Left colon (tissue), 2 donors: ENCODE measurements around the gene CLCN6. TPM values are rescaled to one million over a fixed set of nuclear protein-coding genes. Genes with fewer than 3 reads are reported as not detected.
"Not testable (repeated sequence)": the region's sequence is repeated elsewhere in the genome, so short reads cannot be mapped to it uniquely, and the experiment has no call there.

Experiments used
- ATAC-seq: fragments of 200-7000 bp; cut with Tn5 transposase; one replicate; pipeline ENCODE4 v1.9.1; 2020; ENCODE audit warnings: mild to moderate bottlenecking, moderate library complexity
- DNase-seq, 2 donors: peaks; one replicate each; pipeline ENCODE4 v3.0.0-alpha.2; 2020
- intact Hi-C, 2 donors: fragments of 100-400 bp; cut with DNase I in 1 of 2; cut with micrococcal nuclease in 1 of 2; formaldehyde crosslinking; loops; one replicate each; pipeline versions ENCODE4 v1.11.2 to v1.14.0; 2022; cut with DNase I, micrococcal nuclease
- total RNA-seq, 2 donors: library from RNA; stranded (reverse); fragmentation: NEBNext Ultra II Directional; extraction: Animal tissue kit (Norgen Biotek cat#: 25700); gene quantifications; one replicate each; pipeline ENCODE4 v1.2.1, GENCODE V29; 2021
- donor health status: DM: no; HTN: no; CAD: no.
- donor health status: DM: yes; HTN: yes; CAD: no.

Gene CLCN6
- total RNA-seq, 2 donors from 2014 or later, result 14.6 to 20.4 TPM

DNA sequence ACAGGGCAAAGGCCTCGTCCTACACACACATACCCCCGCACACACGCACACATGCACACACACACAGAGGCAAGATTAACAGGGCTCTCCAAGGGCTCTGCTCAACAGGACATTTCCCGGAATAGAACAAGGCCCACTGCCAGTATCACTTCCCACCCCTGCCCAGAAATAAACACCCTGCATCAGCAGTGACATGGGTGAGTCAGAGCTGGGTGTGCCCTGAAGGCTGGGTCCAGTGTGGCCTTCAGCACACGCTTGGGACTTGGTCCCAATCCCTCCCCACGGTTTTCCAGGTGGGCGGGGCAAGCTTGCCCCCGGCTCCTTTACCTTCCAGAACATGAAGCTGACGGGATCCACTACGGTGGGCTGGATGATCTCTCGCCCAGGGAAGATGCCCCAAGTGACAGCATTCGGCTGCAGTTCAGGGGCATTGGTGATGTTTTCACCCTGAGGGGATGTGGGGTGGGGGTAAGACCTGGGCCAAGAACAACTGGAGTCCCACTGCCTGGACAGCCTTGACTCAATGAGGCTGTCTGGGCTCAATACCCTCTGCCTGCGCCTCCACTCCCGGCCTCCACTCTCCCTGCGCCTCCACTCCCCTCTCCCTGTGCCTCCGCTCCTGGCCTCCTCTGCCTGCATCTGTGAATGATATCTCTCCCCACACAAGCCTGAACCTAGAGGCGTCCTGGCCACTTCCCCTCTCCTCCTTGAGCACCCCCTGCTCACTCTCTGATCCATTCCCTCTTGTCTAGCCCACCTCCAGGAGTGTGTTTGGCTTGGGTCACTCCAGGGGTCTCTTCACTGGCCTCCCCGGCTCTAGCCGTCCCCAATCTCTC is 14.9 kb upstream of the CLCN6 start:
- ATAC-seq (peak; percentile 77), DNase-seq (peak; percentile 67 to 87)
- intact Hi-C loops, result no loop called here

DNA sequence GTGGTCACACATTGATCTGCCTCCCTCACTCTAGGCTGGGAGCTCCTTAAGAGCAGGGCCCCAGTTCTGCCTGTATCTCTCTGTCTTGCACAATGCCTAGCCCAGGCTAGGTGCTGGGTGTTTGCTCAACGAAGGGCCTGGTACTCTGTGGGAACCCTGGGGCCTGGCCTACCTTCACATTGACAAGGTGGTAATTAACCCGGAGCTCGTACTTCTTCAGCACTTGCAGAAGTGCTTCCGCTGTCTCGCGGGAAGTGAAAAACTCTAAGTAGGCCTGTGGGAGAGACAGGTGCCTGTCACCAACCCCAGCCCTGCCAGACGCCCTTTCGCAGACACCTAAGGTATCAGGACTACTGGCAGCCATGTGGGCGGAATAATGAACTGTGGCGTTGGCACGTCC is 13.9 kb upstream of the CLCN6 start:
- no peak for ATAC-seq
- intact Hi-C loops, result no loop called here
- no peak for DNase-seq

DNA sequence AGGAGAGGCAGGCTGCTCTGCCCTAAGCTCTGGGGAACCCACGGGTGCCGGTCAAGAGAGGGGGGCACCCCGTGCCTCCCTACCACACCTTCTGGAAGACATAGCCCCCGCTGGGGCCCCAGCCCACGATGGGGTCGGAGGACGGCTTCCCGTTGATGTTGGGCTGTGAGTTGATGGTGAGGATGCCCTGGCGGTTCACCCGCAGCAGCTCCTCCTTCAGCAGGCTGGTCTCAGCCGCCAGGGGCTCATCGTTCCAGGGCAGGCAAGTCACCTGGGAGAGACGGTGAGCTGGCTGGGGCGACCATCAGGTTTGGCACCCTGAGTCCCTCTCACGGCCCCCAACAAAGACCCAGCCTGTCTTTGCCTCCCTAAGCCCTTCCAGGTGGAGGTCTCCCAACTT is 12.2 kb upstream of the CLCN6 start:
- intact Hi-C loops, result no loop called here
- no peak for ATAC-seq

DNA sequence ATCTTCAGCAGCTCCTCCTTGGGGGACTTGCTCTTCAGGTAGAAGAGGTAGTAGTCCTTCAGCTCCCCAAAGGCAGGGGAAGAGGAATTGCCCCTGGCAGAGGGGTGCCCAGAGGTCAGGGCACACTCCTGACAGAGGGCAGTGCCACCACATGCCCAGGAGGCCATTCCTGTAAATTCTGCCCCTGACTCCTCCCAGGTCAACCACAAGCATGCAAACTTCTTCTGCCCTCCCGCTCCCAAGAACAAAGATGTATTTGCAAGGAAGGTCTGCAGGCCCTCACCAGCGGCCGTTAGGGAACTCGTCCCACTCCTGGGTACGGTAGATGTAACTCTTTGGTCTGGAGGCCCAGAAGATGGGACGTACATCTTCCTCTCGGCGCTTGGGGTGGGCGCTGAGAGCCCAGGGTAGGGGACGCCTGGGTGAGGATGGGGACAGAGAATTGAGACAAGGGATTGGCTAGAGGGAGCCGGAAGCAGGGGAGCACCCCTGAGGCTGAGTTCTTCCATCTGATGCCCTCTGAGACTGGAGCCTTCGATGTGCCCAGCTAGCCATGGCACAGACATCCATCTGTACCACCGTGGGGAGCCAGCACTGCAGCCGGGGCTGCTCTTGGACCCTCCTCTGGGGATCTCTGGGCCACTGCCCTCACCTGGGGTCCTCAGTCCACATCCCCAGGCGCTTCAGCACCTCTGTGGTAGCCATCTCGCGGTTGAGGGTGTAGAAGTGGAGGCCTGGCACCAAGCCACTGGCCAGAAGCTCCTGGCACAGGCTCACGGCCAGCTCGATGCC is 11.3 kb upstream of the CLCN6 start:
- intact Hi-C loops, result no loop called here
- DNase-seq, result no peak
- ATAC-seq, result no peak

More for the DNA sequence above, 12.2 kb upstream of the CLCN6 start:
- no peak for DNase-seq

DNA sequence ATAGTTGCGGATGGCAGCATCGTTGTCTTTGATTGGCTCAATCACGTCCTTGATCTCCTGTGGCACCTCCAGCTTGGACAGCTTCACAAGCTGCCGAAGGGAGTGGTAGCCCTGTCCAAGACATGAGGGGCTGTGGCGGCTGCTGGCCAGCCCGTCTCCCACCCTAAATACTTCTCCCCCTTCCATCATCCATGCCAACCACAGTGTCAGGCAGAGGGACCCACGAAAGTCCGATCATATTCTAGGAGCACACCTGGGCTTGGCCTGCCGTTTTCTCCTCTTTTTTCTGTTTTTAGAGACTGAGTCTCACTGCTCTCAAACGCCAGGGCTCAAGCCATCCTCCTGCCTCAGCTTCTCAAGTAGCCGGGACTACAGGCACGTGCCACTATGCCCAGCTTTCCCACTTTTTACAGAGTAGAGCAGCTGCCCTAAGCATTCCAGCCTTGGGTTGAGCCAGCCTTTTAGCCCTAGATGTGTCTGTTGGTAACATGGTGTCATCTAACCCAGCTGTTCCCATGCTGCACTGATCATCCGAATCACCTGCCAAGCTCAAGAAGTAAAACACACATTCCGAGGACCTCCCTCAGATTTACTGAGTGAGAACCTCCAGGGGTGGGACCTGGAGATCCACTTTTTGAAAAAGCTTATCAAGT is 10.6 kb upstream of the CLCN6 start:
- ATAC-seq (no peak), DNase-seq (no peak)
- intact Hi-C loops, result no loop called here

DNA sequence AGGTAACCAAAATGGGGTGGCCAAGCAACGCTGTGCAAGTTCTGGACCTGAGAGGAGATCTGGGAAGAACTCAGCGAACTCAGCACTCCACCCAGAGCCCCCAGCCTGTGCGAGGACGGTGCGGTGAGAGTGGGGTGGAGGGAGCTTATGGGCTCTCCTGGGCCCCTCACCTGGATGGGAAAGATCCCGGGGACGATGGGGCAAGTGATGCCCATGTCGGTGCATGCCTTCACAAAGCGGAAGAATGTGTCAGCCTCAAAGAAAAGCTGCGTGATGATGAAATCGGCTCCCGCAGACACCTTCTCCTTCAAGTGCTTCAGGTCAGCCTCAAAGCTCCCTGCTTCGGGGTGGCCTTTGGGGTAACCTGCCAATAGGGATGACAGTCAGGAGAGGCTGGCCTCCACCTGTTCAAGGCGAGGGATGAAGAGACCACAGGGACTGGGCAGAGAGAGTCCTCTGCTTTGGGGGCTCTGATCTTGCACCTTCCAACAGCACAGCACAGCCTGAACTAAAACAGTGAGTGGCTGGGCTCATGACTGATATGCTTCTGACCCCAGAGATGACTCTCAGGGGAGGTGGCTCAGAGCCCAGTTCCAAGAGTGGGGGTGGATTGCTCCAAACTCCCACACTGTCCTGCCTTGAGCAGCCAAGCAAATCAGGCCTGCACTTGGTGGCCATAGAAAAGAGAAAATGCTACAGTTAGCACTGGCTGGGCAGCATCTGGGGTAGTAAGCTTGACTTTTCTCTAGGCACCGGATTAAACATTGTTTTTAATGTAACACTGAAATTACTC is 9.8 kb upstream of the CLCN6 start:
- no peak for DNase-seq
- intact Hi-C loops, result no loop called here
- ATAC-seq, result no peak

DNA sequence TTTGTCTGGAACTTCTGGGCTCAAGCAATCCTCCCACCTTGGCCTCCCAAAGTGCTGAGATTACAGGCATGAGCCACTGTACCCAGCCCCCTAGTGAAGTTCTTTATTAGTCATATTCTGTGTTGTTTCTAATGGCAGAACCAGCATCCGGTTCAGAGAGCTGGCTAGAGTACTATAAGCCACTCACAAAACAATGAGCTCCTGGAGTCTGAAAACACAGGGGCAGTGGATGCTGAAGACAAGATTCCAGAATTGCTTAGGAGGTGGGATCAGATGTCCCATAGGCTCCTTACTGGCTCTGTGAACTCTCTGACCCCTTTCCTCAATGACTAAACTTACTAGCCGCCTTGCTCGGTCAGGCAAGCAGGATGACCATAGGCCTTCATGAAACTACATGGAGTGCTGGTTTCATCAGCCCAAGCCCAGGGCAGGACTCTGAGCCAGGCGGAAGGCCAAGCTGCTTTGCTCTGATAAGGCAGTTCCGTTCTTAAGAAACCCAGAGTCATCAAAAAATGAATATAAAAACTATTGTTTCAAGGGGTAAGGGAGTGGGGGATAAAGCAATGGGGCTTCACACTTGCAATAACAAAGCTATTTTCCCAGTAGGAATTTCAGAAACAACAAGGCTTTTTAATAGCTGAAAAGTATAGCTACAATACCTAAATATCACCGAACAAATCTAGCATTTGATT is 8.3 kb upstream of the CLCN6 start:
- DNase-seq (no peak), ATAC-seq (no peak)
- intact Hi-C loops, result no loop called here

DNA sequence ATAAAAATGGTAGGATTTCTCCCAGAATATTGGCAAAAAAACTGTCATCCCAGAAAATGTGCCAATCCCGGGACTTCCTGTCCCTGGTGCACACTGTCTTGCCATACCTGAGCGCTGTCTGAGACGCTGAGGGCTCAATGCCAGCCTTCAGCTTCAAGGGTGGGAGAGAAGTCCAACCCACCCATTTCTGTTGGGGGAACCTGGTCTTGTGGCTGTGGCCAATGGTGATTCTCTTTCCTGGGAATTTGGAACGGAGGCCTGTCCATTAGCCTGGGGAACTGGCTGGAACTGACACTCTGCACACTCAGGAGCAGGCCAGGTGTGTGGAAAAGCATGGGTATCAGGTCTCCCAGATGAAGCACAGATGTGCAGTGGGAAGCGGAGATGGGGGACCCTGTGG is 6.9 kb upstream of the CLCN6 start:
- no peak for ATAC-seq
- intact Hi-C loops, result no loop called here
- no peak for DNase-seq

DNA sequence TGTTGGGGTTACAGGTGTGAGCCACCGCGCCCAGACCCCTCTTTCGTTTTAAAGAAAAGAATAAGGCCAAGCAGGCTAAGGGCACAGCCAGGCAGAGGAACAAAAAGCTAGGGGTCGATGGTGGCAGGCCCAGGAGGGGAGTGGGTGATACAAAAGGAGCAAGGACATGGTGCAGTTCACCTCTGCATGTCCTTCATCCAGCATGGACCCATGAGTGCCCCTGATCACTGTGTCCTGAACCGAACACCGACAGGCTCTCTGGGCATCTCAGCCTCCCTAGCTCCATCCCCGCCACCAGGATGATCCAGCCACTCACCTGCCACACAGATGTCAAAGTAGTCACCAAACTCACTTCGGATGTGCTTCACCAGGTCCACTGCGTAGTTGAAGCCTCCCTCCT is 6.1 kb upstream of the CLCN6 start:
- ATAC-seq (no peak), DNase-seq (no peak)
- intact Hi-C loops, result no loop called here

DNA sequence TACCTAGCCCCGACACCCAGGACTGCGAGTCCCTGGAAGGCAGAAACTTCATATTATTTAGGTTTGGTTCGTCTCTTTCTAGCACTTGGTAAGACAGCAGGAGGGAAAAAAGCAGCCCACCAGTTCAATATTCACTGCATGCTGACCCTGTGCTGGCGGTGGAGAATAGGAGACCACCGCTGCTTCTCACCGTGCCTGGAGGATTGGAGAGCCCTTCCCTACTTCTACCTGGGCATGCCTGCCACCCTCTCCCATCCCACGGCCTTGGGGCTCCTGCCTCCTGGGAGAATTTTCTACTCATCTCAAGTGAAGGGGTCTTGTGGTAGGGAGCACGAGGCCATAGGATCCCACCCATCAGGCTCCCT is 5.6 kb upstream of the CLCN6 start:
- DNase-seq (no peak), ATAC-seq (no peak)
- intact Hi-C loops, result no loop called here

DNA sequence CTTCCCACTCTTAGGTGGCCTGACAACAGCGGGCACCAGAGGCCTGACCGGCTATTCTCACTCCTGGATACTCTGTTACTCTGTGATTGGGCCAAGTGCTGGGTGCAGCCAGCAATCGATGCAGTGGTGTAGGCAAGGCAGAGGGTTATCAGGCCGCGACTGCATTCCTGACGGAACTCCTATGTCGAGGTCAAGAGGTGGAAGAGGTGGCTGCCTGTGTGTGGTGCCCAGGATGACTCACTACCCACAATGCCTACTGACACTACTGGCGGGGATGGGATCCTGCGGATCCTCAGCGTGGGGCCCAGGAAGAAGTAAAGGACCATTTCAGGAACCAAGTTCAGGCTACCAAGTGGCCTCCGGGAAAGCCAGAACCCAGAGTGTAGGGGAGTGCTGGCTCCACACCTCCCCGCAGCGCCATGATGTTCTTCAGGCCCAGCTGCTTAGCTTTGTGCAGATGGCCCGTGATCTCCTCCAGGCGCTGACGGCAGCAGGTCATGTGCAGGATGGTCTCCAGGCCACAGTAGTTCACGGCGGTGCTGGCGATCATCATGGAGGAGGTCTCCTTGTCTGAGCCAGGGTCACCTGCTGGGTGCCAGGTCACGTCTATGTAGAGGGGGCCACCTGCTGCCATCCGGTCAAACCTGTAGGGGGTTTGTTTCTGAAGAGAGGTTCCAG is 5.1 kb upstream of the CLCN6 start:
- intact Hi-C loops, result no loop called here
- no peak for ATAC-seq
- DNase-seq, result no peak

DNA sequence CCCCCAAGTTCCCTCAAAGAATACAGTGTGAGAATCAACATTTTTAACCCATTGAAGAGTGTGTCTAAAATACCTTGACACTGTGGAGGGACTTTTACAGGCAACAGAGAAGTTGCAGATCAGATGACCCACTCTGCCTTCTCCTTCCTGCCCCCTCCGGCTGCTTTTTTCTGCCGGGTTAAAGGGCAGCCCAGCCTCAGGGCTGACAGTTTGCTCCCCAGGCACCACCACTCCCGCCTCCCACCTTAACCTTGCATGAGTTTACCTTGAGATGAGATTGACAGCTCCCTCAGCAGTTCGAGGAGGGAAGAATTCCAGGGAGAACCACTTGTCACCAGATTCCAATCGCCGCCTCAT is 3.4 kb upstream of the CLCN6 start:
- DNase-seq (peak in 1 of 2 donors; percentile 32), ATAC-seq (no peak)
- intact Hi-C loops, result no loop called here

DNA sequence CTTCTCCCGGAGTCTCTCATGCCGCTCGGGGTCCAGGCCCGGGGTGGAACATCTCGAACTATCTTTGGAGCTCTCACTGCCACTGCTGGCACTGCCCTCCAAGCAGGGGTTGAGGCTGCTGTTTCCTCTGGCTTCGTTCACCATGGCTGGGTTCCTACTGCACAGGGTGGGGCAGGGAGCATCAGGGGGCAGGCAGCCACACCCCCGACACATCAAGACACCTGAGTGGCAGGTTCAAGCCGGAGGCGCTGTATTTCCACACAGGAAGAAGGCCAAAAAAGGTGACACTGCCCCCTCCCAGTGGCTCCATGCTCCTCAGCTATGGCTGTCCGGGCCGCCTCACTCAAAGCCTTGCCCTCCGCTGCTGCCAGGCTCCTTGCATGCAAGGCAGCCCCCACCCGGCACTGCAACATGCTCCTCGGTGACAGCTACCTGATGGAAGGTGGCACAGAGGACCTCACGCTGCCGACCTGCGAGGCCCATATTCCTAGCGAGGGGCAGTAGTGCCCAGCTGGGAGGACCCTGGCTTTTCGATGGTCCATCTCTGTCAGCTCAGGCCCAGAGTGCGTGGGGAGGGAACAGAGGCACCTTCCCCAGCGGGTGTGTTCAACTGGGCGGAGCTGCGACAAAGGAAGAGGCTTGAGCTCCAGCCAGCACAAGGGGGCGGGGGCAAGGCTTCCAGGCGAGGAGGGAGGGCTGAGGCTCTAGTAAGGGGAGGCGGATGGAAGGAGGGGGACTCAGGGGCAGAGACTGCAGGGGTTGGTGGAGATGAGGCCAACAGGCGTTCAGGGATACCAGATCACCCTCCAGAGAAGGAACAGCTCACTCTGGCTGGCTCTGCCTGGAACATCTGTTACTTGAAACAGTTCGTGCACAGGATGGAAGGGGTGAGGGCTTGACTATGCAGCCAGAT is 2.8 kb upstream of the CLCN6 start:
- intact Hi-C loops, result no loop called here
- peak; percentile 92 to 96 for DNase-seq

DNA sequence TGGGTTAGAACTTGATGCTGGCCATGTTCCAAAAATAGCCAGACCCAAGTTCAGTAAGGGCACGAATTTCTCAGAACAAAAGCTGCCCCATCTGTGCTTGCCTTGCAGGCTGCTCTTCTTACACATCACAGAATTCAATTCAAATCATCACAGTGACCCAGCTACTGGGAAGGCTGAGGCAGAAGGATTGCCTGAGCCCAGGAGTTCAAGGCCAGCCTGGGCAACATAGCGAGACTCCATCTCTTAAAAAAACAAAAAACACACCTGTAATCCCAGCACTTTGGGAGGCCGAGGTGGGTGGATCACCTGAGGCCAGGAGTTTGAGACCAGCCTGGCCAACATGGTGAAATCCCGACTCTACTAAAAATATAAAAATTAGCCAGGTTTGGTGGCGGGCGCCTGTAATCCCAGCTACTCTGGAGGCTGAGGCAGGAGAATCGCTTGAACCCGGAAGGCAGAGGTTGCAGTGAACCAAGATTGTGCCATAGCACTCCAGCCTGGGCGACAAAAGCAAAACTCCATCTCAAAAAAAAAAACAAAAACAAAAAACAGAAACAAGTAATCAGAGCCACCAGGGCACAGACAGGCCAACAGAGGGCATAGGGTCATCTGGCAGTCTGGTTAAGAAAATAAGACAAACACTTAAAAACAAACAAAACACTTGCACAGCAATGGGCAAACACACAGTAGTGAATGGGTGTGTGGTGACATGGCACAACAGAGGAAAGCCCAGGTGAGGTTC is 1.9 kb upstream of the CLCN6 start:
- DNase-seq, ATAC-seq, intact Hi-C loops: not testable (repeated sequence)

More for the DNA sequence above, 2.8 kb upstream of the CLCN6 start:
- ATAC-seq, result peak; percentile 46

DNA sequence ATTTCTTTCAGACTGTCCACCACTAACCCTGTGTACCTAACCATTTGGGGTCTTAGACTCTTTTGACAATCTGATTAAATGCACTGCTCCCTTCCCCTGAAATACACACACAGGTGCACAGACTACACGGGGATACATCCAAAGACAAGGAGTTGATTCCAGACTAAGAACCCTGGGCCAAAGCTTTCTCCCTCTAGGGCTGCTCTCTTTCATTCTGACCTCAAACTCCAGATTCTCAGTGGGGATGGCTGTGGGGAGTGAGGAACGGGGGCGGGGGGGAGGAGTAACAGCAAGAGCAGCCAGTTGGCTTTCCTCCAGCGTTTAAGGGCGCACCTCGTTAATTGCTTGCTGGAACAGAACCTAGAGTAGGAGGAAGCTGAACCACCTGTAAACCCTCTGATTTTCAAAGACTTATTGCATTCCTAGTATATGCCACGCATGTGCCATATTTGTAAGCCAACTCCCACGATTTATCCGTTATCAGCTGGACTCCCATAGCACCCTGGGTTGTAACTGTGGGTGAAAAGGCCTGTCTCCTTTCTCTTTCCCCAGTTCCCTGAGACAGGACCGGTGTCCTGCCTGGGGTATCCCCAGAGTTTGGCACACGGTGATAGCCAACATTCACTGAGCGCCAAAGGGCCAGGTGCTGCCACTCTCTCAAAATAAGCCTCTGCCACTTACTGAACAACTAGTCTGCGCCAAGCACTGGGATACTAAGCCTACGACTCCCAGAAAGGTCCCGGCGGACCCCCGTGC is 1.1 kb upstream of the CLCN6 start:
- peak; percentile 16 for ATAC-seq
- intact Hi-C loops, result no loop called here
- DNase-seq, result peak; percentile 61 to 67
